Osteoblast (primary cell): ENCODE data around the gene LRRFIP1. TPM values are rescaled to one million over a fixed set of nuclear protein-coding genes. Genes with fewer than 3 reads are reported as not detected.

Experiments
- DNase-seq: peaks from one replicate; pipeline ENCODE4 v3.0.0; 2011; ENCODE audit warnings: low spot score, mixed read lengths; ENCODE audit not compliant: insufficient read length; ENCODE audit errors: missing footprints
- H2AFZ ChIP-seq: 2 replicates; pipeline ENCODE4 v1.6.0; 2011; ENCODE audit warnings: mild to moderate bottlenecking, low read length
- H3K27ac ChIP-seq: 2 replicates; pipeline ENCODE4 v1.5.1; 2011; ENCODE audit warnings: mild to moderate bottlenecking, low read depth, low read length, moderate library complexity
- H3K27me3 ChIP-seq: 2 replicates; pipeline ENCODE4 v1.6.0; 2012; ENCODE audit warnings: mild to moderate bottlenecking, control low read depth, inconsistent platforms, low read length, moderate library complexity; ENCODE audit not compliant: insufficient read depth
- H3K36me3 ChIP-seq: 2 replicates; pipeline ENCODE4 v1.5.1; 2011; ENCODE audit warnings: mild to moderate bottlenecking, low read length, control low read depth, moderate library complexity; ENCODE audit not compliant: insufficient read depth
- H3K4me1 ChIP-seq: 2 replicates; pipeline ENCODE4 v1.5.1; 2011; ENCODE audit warnings: mild to moderate bottlenecking, low read length, control low read depth, moderate library complexity; ENCODE audit not compliant: insufficient read depth
- H3K4me2 ChIP-seq: 2 replicates; pipeline ENCODE4 v1.6.0; 2011; ENCODE audit warnings: mild to moderate bottlenecking, low read length; ENCODE audit not compliant: insufficient read depth
- H3K4me3 ChIP-seq: fragments of 200-600 bp; sonication (generic); 3 replicates; pipeline ENCODE4 v1.5.1; 2012; ENCODE audit warnings: mild to moderate bottlenecking, low read length, inconsistent platforms; ENCODE audit not compliant: insufficient read depth
- H3K79me2 ChIP-seq: 2 replicates; pipeline ENCODE4 v1.6.0; 2012; ENCODE audit warnings: mild to moderate bottlenecking, low read length, control low read depth, inconsistent platforms; ENCODE audit not compliant: insufficient read depth
- H3K9me3 ChIP-seq: 2 replicates; pipeline ENCODE4 v1.5.1; 2011; ENCODE audit warnings: low read depth, low read length, control low read depth
- H4K20me1 ChIP-seq: 2 replicates; pipeline ENCODE4 v1.6.0; 2012; ENCODE audit warnings: mild to moderate bottlenecking, low read length, control low read depth; ENCODE audit not compliant: insufficient read depth
- total RNA-seq: library from RNA; depleted of rRNA; stranded (reverse); fragments of >200 nt; gene quantifications from 2 replicates; pipeline ENCODE4 v1.2.3, GENCODE V29; 2012
- TF ChIP-seq, protein P1 (sequence below): IDR thresholded peaks from 2 replicates; pipeline ENCODE4 v1.5.1; 2011; ENCODE audit warnings: mild to moderate bottlenecking, low read depth, low read length, moderate library complexity; ENCODE audit errors: extremely low read depth

LRRFIP1 gene
- total RNA-seq, 1 donor: 51.8 TPM

DNA sequence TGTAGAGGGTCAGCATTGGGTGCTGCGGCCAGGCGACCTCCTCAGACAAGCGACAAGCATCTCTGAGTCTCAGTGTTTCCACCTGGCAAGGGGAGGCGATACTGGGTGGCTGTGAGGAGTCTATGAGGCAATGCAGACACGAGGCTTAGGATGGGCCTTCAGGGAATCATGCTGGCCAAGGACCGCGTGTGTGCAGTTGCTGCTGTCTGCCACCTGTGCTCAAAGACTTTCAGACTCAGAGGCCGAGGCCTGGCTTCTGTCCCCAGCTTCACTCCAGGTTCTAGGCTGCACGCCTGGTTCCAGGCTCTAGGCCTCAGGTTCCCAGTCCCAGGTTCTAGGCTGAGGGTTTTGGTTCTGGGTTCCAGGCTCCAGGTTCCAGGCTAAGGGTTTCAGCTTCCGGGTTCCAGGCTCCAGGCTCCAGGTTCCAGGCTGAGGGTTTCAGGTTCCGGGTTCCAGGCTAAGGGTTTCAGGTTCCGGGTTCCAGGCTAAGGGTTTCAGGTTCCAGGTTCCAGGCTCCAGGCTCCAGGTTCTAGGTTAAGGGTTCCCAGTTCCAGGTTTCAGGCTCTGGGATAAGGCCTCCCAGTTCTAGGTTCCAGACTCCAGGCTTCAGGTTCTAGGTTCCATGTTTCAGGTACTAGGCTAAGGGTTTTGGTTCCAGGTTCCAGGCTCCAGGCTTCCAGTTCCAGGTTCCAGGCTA is 14.8 kb downstream of the LRRFIP1 start:
- Histone ChIP-seq H3K4me1 (no peaks in the 10 kb centered on the region), H3K4me3 (no peak overlapping the region), H3K36me3 (peaks cover 8% of the 10 kb centered on the region), H3K4me2 (no peak overlapping the region), H3K27ac (no peak overlapping the region), H2AFZ (no peak overlapping the region), H4K20me1 (peaks cover 38% of the 10 kb centered on the region), H3K79me2 (peaks cover 40% of the 10 kb centered on the region), H3K27me3 (no peaks in the 10 kb centered on the region), H3K9me3 (no peaks in the 10 kb centered on the region)
- TF ChIP-seq, protein P1, sequence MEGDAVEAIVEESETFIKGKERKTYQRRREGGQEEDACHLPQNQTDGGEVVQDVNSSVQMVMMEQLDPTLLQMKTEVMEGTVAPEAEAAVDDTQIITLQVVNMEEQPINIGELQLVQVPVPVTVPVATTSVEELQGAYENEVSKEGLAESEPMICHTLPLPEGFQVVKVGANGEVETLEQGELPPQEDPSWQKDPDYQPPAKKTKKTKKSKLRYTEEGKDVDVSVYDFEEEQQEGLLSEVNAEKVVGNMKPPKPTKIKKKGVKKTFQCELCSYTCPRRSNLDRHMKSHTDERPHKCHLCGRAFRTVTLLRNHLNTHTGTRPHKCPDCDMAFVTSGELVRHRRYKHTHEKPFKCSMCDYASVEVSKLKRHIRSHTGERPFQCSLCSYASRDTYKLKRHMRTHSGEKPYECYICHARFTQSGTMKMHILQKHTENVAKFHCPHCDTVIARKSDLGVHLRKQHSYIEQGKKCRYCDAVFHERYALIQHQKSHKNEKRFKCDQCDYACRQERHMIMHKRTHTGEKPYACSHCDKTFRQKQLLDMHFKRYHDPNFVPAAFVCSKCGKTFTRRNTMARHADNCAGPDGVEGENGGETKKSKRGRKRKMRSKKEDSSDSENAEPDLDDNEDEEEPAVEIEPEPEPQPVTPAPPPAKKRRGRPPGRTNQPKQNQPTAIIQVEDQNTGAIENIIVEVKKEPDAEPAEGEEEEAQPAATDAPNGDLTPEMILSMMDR: no peak
- no peak for DNase-seq

DNA sequence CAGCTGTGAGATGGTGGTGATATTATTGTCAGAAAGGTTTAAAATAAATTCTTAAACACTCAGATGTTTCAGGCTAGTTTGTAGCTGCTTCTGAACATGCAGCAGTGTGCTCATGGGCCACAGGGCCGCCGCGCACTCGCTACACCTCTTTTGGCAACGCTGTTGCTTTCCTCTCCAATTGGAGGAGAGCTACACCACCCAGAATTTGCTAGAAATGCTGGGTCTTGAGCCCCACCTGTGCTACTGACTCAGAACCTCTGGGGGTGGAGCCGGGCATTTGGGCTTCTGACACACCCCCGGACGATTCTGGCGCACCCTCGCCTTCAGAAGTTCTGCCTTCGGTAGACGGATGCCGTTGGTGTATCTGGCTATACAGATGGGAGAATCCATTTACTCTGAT is 15.7 kb downstream of the LRRFIP1 start:
- peaks cover 38% of the 10 kb centered on the region for H4K20me1 ChIP-seq
- no peak overlapping the region for H3K4me2 ChIP-seq
- peaks cover 8% of the 10 kb centered on the region for H3K36me3 ChIP-seq
- H3K9me3 ChIP-seq: no peaks in the 10 kb centered on the region
- TF ChIP-seq, protein P1: no peak
- no peak for DNase-seq
- no peaks in the 10 kb centered on the region for H3K27me3 ChIP-seq
- H3K4me1 ChIP-seq: no peaks in the 10 kb centered on the region
- no peak overlapping the region for H3K27ac ChIP-seq
- H3K4me3 ChIP-seq: no peak overlapping the region
- no peak overlapping the region for H2AFZ ChIP-seq
- peaks cover 40% of the 10 kb centered on the region for H3K79me2 ChIP-seq

DNA sequence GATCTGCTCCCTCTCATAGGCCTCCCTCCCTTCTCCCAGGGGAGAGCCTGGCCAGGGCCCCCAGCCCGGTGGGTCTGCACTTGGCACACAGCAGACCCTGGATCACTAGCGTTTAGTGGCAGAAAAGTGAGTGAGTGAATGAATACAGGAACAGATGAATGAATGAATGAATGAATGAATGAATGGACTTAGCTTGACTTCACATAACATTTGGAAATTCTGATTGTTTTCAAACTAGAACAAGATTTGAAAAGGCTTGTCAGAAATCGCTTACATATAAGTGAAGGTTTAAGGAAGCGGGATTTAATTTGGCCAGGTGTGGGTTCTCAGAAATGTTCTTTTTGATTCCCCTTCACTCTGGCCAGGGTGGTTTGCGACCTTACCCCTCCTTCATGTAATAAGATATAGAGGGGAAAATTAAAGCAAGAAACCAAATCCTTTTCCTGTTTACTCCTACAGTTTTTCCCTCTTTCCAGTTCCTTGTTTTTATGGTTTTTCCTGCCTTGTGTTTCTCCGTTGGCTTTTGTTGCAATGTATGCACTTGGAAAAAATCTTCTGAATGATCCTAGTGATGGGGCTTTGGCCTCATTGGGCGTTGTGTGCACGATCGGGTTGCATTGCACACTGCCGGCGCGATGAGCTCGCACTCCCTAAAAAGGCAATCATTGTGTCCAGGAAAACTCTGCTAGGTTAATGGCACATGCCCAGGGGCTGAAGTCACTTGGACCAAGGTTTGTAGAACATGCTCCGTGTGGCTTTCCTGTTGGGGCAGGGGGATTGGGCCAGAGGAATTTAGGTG is 16.4 kb downstream of the LRRFIP1 start:
- H3K27ac ChIP-seq: no peak overlapping the region
- H4K20me1 ChIP-seq: peaks cover 37% of the 10 kb centered on the region
- H3K27me3 ChIP-seq: no peaks in the 10 kb centered on the region
- H3K79me2 ChIP-seq: peaks cover 36% of the 10 kb centered on the region
- TF ChIP-seq, protein P1: no peak
- no peaks in the 10 kb centered on the region for H3K9me3 ChIP-seq
- H3K4me2 ChIP-seq: no peak overlapping the region
- H3K36me3 ChIP-seq: peaks cover 8% of the 10 kb centered on the region
- H3K4me1 ChIP-seq: no peaks in the 10 kb centered on the region
- no peak overlapping the region for H3K4me3 ChIP-seq
- no peak overlapping the region for H2AFZ ChIP-seq
- DNase-seq: no peak

DNA sequence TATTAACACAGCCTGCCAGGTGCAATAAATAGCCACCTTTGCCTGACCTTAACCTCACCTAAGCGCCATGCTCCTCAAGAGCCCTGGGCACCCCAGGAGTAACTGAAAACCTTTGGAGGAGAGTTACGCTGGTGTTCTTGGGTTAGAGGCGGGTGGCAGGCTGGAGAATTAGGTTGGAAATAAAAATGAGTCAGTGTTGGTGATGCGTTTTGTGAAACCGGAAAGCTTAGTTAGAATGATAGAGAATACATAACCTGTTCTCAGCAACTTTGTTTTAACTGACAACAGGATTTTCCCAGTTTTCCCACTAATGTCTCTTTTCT is 17.0 kb downstream of the LRRFIP1 start:
- no peaks in the 10 kb centered on the region for H3K9me3 ChIP-seq
- no peak overlapping the region for H3K4me2 ChIP-seq
- no peak overlapping the region for H2AFZ ChIP-seq
- peaks cover 8% of the 10 kb centered on the region for H3K36me3 ChIP-seq
- no peak for DNase-seq
- TF ChIP-seq, protein P1: no peak
- H4K20me1 ChIP-seq: peaks cover 33% of the 10 kb centered on the region
- H3K4me1 ChIP-seq: no peaks in the 10 kb centered on the region
- no peaks in the 10 kb centered on the region for H3K27me3 ChIP-seq
- H3K4me3 ChIP-seq: no peak overlapping the region
- H3K79me2 ChIP-seq: peaks cover 31% of the 10 kb centered on the region
- no peak overlapping the region for H3K27ac ChIP-seq
